ENCODE data around the gene OR1L8.
A peak's percentile ranks its signal among the peaks of the same experiment; 100 is the strongest.

Gene OR1L8

DNA sequence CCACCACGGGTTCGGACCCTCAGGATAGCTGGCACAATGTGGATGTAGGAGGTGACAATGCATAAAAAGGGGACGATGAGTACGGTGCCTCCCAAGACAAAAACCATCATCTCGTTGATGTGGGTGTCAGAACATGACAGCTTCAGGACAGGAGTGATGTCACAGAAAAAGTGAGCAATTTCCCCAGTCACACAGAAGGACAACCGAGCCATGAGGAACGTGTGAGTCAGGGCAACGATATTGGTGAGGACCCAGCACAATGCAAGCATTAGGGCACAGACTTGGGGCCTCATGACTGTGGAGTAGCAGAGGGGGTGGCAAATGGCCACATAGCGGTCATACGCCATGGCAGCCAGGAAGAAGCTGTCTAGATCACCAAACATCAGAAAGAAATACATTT is 56.6 kb downstream of the OR1L8 start:
- Histone ChIP-seq H2BK12ac (ENCODE audit: low read length) (no peak overlapping the region), H3K23ac (ENCODE audit: low read length) (no peak overlapping the region), H2AK5ac (ENCODE audit: low read length) (no peak overlapping the region), H2BK5ac (ENCODE audit: low read depth, low read length, poor library complexity) (no peak overlapping the region), H3K79me2 (ENCODE audit: control insufficient read depth, insufficient read depth, low read length, poor library complexity) (no peaks in the 10 kb centered on the region), H3K14ac (ENCODE audit: low read length) (no peak overlapping the region), H3K79me1 (ENCODE audit: low read length) (no peaks in the 10 kb centered on the region), H3K4me1 (ENCODE audit: control insufficient read depth in 1 of 2, insufficient read depth in 2 of 2, low read length in 2 of 2) (no peaks in the 10 kb centered on the region), H4K12ac (ENCODE audit: low read depth, low read length) (no peak overlapping the region), H3K27me3 (ENCODE audit: insufficient read depth, low read length) (no peaks in the 10 kb centered on the region), H3K4me2 (ENCODE audit: low read length) (no peak overlapping the region), H3K18ac (ENCODE audit: low read length) (no peak overlapping the region), H3K4me3 (ENCODE audit: low read depth, low read length) (no peak overlapping the region), H3K27ac (ENCODE audit: low read depth, low read length) (no peak overlapping the region), H2BK120ac (ENCODE audit: insufficient read depth, low read length, poor library complexity) (no peak overlapping the region), H3K4ac (ENCODE audit: low read depth, low read length) (no peak overlapping the region), H4K8ac (ENCODE audit: low read depth, low read length) (no peak overlapping the region), H2AFZ (ENCODE audit: insufficient read depth, low read length, poor library complexity) (no peak overlapping the region), H3K9ac (ENCODE audit: low read length) (no peak overlapping the region), H3K9me3 (ENCODE audit: insufficient read depth, low read depth, low read length) (peaks cover 14% of the 10 kb centered on the region), H4K91ac (ENCODE audit: low read depth, low read length) (no peak overlapping the region), H3K36me3 (ENCODE audit: control insufficient read depth in 1 of 2, insufficient read depth in 2 of 2, low read length in 2 of 2) (no peaks in the 10 kb centered on the region)
- no CpG with 5 or more reads among the region's 10 CpGs for whole genome bisulfite sequencing (ENCODE audit: extremely low coverage, insufficient coverage, insufficient read length)
- no peak for DNase-seq

DNA sequence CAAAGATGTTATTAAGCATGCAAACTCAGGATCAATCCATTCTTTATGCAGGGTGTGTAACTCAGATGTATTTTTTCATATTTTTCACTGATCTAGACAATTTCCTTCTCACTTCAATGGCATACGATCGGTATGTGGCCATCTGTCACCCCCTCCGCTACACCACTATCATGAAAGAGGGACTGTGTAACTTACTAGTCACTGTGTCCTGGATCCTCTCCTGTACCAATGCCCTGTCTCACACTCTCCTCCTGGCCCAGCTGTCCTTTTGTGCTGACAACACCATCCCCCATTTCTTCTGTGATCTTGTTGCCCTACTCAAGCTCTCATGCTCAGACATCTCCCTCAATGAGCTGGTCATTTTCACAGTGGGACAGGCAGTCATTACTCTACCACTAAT is 63.8 kb downstream of the OR1L8 start:
- Histone ChIP-seq H3K9me3 (ENCODE audit: insufficient read depth, low read depth, low read length) (peaks cover 22% of the 10 kb centered on the region), H3K23ac (ENCODE audit: low read length) (no peak overlapping the region), H2BK5ac (ENCODE audit: low read depth, low read length, poor library complexity) (no peak overlapping the region), H3K79me1 (ENCODE audit: low read length) (no peaks in the 10 kb centered on the region), H3K4ac (ENCODE audit: low read depth, low read length) (no peak overlapping the region), H3K4me2 (ENCODE audit: low read length) (no peak overlapping the region), H3K27ac (ENCODE audit: low read depth, low read length) (no peak overlapping the region), H2BK120ac (ENCODE audit: insufficient read depth, low read length, poor library complexity) (no peak overlapping the region), H2AK5ac (ENCODE audit: low read length) (no peak overlapping the region), H4K8ac (ENCODE audit: low read depth, low read length) (no peak overlapping the region), H3K14ac (ENCODE audit: low read length) (no peak overlapping the region), H4K12ac (ENCODE audit: low read depth, low read length) (no peak overlapping the region), H3K36me3 (ENCODE audit: control insufficient read depth in 1 of 2, insufficient read depth in 2 of 2, low read length in 2 of 2) (no peaks in the 10 kb centered on the region), H3K18ac (ENCODE audit: low read length) (no peak overlapping the region), H3K9ac (ENCODE audit: low read length) (no peak overlapping the region), H3K27me3 (ENCODE audit: insufficient read depth, low read length) (no peaks in the 10 kb centered on the region), H4K91ac (ENCODE audit: low read depth, low read length) (no peak overlapping the region), H3K4me3 (ENCODE audit: low read depth, low read length) (no peak overlapping the region), H3K79me2 (ENCODE audit: control insufficient read depth, insufficient read depth, low read length, poor library complexity) (no peaks in the 10 kb centered on the region), H2BK12ac (ENCODE audit: low read length) (no peak overlapping the region), H3K4me1 (ENCODE audit: control insufficient read depth in 1 of 2, insufficient read depth in 2 of 2, low read length in 2 of 2) (no peaks in the 10 kb centered on the region), H2AFZ (ENCODE audit: insufficient read depth, low read length, poor library complexity) (no peak overlapping the region)
- no CpG with 5 or more reads among the region's 3 CpGs for WGBS (ENCODE audit: extremely low coverage, insufficient coverage, insufficient read length)
- DNase-seq, result no peak

DNA sequence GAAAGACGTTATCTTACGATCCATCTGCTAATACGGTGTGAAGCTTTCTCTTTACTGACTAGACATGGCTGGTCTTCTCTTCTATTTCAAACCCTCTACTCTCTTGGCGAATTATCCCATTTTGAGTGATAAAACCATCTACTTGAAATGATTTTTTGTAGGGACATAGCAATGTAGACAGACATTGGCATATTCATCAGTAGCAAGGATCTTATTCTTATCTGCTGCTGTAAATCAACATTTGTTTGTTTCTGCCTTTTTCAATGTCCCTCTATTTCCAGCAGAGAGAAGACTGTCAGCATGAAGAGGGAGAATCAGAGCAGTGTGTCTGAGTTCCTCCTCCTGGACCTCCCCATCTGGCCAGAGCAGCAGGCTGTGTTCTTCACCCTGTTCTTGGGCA is 64.3 kb downstream of the OR1L8 start, which contains the start of gene OR1J4:
Gene OR1J4, plus strand, starts transcription at position 301 of the 400 bp plus-strand sequence. Its CDS starts 0 bp downstream, at position 301.
- Histone ChIP-seq H2BK5ac (ENCODE audit: low read depth, low read length, poor library complexity) (no peak within 1 kb of the TSS), H4K12ac (ENCODE audit: low read depth, low read length) (no peak within 1 kb of the TSS), H3K36me3 (ENCODE audit: control insufficient read depth in 1 of 2, insufficient read depth in 2 of 2, low read length in 2 of 2) (no peaks in the 10 kb centered on the region), H3K4ac (ENCODE audit: low read depth, low read length) (no peak within 1 kb of the TSS), H3K4me3 (ENCODE audit: low read depth, low read length) (no peak within 1 kb of the TSS), H3K18ac (ENCODE audit: low read length) (no peak within 1 kb of the TSS), H3K79me2 (ENCODE audit: control insufficient read depth, insufficient read depth, low read length, poor library complexity) (no peaks in the 10 kb centered on the region), H4K91ac (ENCODE audit: low read depth, low read length) (no peak within 1 kb of the TSS), H3K27ac (ENCODE audit: low read depth, low read length) (no peak within 1 kb of the TSS), H2AK5ac (ENCODE audit: low read length) (no peak within 1 kb of the TSS), H3K14ac (ENCODE audit: low read length) (no peak within 1 kb of the TSS), H2AFZ (ENCODE audit: insufficient read depth, low read length, poor library complexity) (no peak within 1 kb of the TSS), H3K9me3 (ENCODE audit: insufficient read depth, low read depth, low read length) (peaks cover 22% of the 10 kb centered on the region), H3K9ac (ENCODE audit: low read length) (no peak within 1 kb of the TSS), H2BK12ac (ENCODE audit: low read length) (no peak within 1 kb of the TSS), H3K4me1 (ENCODE audit: control insufficient read depth in 1 of 2, insufficient read depth in 2 of 2, low read length in 2 of 2) (no peaks in the 10 kb centered on the region), H4K8ac (ENCODE audit: low read depth, low read length) (no peak within 1 kb of the TSS), H3K79me1 (ENCODE audit: low read length) (no peaks in the 10 kb centered on the region), H2BK120ac (ENCODE audit: insufficient read depth, low read length, poor library complexity) (no peak within 1 kb of the TSS), H3K23ac (ENCODE audit: low read length) (no peak within 1 kb of the TSS), H3K4me2 (ENCODE audit: low read length) (no peak within 1 kb of the TSS), H3K27me3 (ENCODE audit: insufficient read depth, low read length) (no peaks in the 10 kb centered on the region)
- no peak for DNase-seq
- WGBS (ENCODE audit: extremely low coverage, insufficient coverage, insufficient read length), result no CpG with 5 or more reads among the region's 4 CpGs

DNA sequence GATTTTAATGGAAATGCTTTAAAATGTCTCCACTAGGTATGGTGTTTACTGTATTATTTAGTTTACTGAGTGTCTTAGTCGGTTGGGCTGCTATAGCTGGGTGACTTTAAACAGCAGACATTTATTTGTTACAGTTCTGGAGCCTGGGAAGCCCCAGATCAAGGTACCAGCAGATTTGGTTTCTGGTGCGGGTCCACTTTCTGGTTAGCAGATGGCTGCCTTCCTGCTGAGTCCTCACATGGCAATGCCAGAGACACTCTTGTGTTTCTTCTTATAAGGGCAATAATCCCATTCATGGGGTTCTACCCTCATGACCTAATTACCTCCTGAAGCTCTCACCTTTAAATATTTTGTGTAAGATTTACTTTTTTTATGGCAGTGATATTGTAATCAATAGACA is 65.0 kb downstream of the OR1L8 start:
- no peak overlapping the region for H2BK5ac ChIP-seq (ENCODE audit: low read depth, low read length, poor library complexity)
- no peak overlapping the region for H3K18ac ChIP-seq (ENCODE audit: low read length)
- H2AK5ac ChIP-seq (ENCODE audit: low read length), result no peak overlapping the region
- no peak overlapping the region for H3K23ac ChIP-seq (ENCODE audit: low read length)
- no peak overlapping the region for H2BK120ac ChIP-seq (ENCODE audit: insufficient read depth, low read length, poor library complexity)
- no peaks in the 10 kb centered on the region for H3K79me2 ChIP-seq (ENCODE audit: control insufficient read depth, insufficient read depth, low read length, poor library complexity)
- no peaks in the 10 kb centered on the region for H3K4me1 ChIP-seq (ENCODE audit: control insufficient read depth in 1 of 2, insufficient read depth in 2 of 2, low read length in 2 of 2)
- no peak overlapping the region for H3K4me3 ChIP-seq (ENCODE audit: low read depth, low read length)
- H3K9ac ChIP-seq (ENCODE audit: low read length), result no peak overlapping the region
- H3K79me1 ChIP-seq (ENCODE audit: low read length), result no peaks in the 10 kb centered on the region
- H4K91ac ChIP-seq (ENCODE audit: low read depth, low read length), result no peak overlapping the region
- no peaks in the 10 kb centered on the region for H3K36me3 ChIP-seq (ENCODE audit: control insufficient read depth in 1 of 2, insufficient read depth in 2 of 2, low read length in 2 of 2)
- no peak overlapping the region for H3K4ac ChIP-seq (ENCODE audit: low read depth, low read length)
- DNase-seq, result peak; percentile 76 to 80
- peaks cover 22% of the 10 kb centered on the region for H3K9me3 ChIP-seq (ENCODE audit: insufficient read depth, low read depth, low read length)
- H4K8ac ChIP-seq (ENCODE audit: low read depth, low read length), result no peak overlapping the region
- no CpG with 5 or more reads among the region's 2 CpGs for WGBS (ENCODE audit: extremely low coverage, insufficient coverage, insufficient read length)
- no peak overlapping the region for H2AFZ ChIP-seq (ENCODE audit: insufficient read depth, low read length, poor library complexity)
- H3K4me2 ChIP-seq (ENCODE audit: low read length), result no peak overlapping the region
- no peak overlapping the region for H2BK12ac ChIP-seq (ENCODE audit: low read length)
- no peaks in the 10 kb centered on the region for H3K27me3 ChIP-seq (ENCODE audit: insufficient read depth, low read length)
- no peak overlapping the region for H4K12ac ChIP-seq (ENCODE audit: low read depth, low read length)
- no peak overlapping the region for H3K14ac ChIP-seq (ENCODE audit: low read length)
- H3K27ac ChIP-seq (ENCODE audit: low read depth, low read length), result no peak overlapping the region
